Tibial artery (tissue), 4 donors: ENCODE results near the gene METTL2A.
"Not testable (repeated sequence)": the region's sequence is repeated elsewhere in the genome, so short reads cannot be mapped to it uniquely, and the experiment has no call there.

Experiments used
- DNase-seq, 2 donors: peaks; one replicate each; pipeline ENCODE4 v3.0.0-alpha.2; 2019
- H3K27ac ChIP-seq, 2 donors: fragments of 200-600 bp; sonication (generic) in 1 of 2; 1 replicate in 1 of 2; 2 replicates in 1 of 2; pipeline ENCODE4 v1.5.1; 2018 to 2019; ENCODE audit warnings: mild to moderate bottlenecking in 1 of 2
- H3K27me3 ChIP-seq, 2 donors: fragments of 200-600 bp; sonication (generic) in 1 of 2; one replicate each; pipeline versions ENCODE4 v1.5.1 to v1.6.0; 2016 to 2019
- H3K36me3 ChIP-seq, 3 donors: fragments of 200-600 bp; sonication (generic) in 2 of 3; one replicate each; pipeline ENCODE4 v1.5.1; 2016 to 2019; ENCODE audit warnings: mild to moderate bottlenecking in 2 of 3
- H3K4me1 ChIP-seq, 4 donors: fragments of 200-600 bp; sonication (generic) in 2 of 4; 1 replicate in 3 of 4; 2 replicates in 1 of 4; pipeline ENCODE4 v1.5.1; 2016 to 2019
- H3K4me3 ChIP-seq, 2 donors: fragments of 200-600 bp; sonication (generic) in 1 of 2; 1 replicate in 1 of 2; 2 replicates in 1 of 2; pipeline ENCODE4 v1.5.1; 2018 to 2019; ENCODE audit warnings: mild to moderate bottlenecking in 2 of 2
- H3K9me3 ChIP-seq, 3 donors: fragments of 200-600 bp; sonication (generic) in 1 of 3; one replicate each; pipeline ENCODE4 v1.5.1; 2016 to 2019
- intact Hi-C: fragments of 100-400 bp; cut with DNase I; formaldehyde crosslinking; loops from one replicate; pipeline ENCODE4 v1.15.0; 2023; ENCODE audit warnings: low total_unique reads
- TF ChIP-seq, protein P1 (sequence below), 2 experiments: fragments of 200-600 bp in 1 of 2; fragments of 450-650 bp in 1 of 2; IDR thresholded peaks; one replicate each; pipeline ENCODE4 v1.5.1; 2017 to 2019; ENCODE audit warnings: antibody characterized with exemption in 2 of 2, mild to moderate bottlenecking in 1 of 2, moderate library complexity in 1 of 2

The METTL2A gene

DNA sequence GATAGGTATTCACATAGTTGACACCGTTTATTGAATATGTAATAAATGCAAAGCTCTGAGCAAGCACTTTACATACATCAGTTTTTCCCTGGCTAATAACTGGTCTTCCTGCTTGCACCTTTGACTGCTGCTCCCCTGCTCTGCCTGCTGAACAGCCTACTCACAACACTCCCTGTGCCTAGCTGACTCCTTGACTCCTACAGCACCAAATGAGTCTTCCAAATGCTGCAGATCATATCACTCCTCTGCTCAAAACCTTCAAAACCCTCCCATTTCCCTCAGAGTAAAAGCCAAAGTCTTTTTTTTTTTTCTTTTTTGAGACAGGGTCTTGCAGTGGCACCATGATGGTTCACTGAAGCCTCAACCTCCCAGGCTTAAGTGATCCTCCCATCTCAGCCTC, 24.8 kb upstream of the METTL2A start:
- Histone ChIP-seq H3K27ac (no peak overlapping the region), H3K4me3 (no peak overlapping the region), H3K36me3 (no peaks in the 10 kb centered on the region), H3K9me3 (no peaks in the 10 kb centered on the region), H3K4me1 (no peaks in the 10 kb centered on the region), H3K27me3 (no peaks in the 10 kb centered on the region)
- intact Hi-C loops, result no loop called here
- DNase-seq, result no peak
- TF ChIP-seq, protein P1, sequence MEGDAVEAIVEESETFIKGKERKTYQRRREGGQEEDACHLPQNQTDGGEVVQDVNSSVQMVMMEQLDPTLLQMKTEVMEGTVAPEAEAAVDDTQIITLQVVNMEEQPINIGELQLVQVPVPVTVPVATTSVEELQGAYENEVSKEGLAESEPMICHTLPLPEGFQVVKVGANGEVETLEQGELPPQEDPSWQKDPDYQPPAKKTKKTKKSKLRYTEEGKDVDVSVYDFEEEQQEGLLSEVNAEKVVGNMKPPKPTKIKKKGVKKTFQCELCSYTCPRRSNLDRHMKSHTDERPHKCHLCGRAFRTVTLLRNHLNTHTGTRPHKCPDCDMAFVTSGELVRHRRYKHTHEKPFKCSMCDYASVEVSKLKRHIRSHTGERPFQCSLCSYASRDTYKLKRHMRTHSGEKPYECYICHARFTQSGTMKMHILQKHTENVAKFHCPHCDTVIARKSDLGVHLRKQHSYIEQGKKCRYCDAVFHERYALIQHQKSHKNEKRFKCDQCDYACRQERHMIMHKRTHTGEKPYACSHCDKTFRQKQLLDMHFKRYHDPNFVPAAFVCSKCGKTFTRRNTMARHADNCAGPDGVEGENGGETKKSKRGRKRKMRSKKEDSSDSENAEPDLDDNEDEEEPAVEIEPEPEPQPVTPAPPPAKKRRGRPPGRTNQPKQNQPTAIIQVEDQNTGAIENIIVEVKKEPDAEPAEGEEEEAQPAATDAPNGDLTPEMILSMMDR (IDR thresholded peaks at IDR 0.05), result no peak

DNA sequence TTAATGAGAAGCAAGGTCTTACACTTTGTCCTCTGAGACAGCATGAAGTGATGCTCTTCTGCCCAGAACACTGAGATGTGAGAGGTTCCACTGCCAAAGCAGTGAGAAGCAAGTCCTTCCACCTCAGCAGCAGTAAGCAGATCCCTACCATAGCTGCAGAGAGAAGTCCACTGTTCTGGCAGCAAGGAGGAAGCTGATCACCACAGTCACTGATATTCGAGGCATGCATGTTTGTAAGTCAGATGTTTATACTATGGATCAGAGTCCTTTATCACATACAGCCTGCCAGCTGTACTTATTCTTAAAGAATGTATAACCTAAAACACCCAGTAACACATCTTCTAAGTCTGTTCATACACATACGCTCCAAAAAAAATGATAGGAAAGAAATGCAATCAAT, 18.2 kb upstream of the METTL2A start:
- TF ChIP-seq, protein P1 (IDR thresholded peaks at IDR 0.05), result no peak
- H3K4me3 ChIP-seq, result no peak overlapping the region
- DNase-seq, result no peak
- H3K36me3 ChIP-seq, result no peaks in the 10 kb centered on the region
- no peaks in the 10 kb centered on the region for H3K9me3 ChIP-seq
- H3K4me1 ChIP-seq, result peaks cover 0 to 7% (median 0%) of the 10 kb centered on the region in 4 donors
- intact Hi-C loops, result no loop called here
- H3K27ac ChIP-seq, result no peak overlapping the region
- no peaks in the 10 kb centered on the region for H3K27me3 ChIP-seq

DNA sequence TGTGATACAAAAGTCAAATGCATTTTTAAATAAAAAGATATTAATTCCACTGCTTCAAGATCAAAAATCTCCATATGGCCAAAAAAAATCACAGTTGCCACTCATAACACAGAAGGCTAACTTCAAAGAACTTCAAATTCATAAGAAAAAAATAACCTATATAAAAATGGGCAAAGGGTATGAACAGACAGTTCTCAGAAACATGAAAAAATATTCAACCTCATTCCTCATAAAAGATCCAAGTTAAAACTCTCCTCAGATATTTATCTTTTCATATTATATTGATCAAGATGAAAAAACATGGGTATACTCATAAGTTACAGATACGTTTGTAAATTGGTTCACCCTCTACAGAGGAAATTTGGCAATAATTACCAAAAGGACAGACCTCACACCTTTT, 10.6 kb upstream of the METTL2A start:
- H3K27me3 ChIP-seq, DNase-seq, intact Hi-C loops, H3K9me3 ChIP-seq, H3K27ac ChIP-seq, H3K4me1 ChIP-seq, H3K4me3 ChIP-seq, H3K36me3 ChIP-seq: not testable (repeated sequence)

DNA sequence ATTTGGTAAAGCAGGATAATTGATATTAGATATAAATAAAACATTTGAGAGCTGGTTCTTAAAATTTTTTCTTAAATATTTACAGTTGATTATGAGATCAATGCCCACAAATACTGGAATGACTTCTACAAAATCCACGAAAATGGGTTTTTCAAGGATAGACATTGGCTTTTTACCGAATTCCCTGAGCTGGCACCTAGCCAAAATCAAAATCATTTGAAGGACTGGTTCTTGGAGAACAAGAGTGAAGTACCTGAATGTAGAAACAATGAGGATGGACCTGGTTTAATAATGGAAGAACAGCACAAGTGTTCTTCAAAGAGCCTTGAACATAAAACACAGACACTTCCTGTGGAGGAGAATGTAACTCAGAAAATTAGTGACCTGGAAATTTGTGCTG, 2.5 kb downstream of the METTL2A start:
- H3K4me1 ChIP-seq, result peaks cover 0 to 14% (median 7%) of the 10 kb centered on the region in 4 donors
- H3K9me3 ChIP-seq, H3K27ac ChIP-seq, H3K27me3 ChIP-seq, intact Hi-C loops, H3K4me3 ChIP-seq, DNase-seq: not testable (repeated sequence)
- H3K36me3 ChIP-seq, result peaks cover 6 to 44% (median 25%) of the 10 kb centered on the region in 3 donors

DNA sequence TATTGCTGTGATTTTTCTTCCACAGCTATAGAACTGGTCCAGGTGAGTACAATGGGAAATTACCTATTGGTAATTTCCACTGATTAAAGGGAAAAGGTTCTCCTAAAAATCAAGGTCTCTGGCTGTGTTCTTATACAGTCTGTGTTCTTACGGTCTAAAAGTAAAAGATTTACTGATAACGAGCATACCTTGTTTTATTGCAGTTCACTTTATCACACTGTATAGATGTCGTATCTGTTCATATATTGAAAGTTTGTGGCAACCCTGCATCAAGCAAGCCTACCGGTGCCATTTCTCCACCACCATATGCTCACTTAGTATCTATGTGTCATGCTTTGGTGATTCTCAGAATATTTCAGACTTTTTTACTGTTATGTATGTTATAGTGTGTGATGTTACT, 11.6 kb downstream of the METTL2A start:
- H3K27me3 ChIP-seq, H3K4me3 ChIP-seq, H3K4me1 ChIP-seq, intact Hi-C loops, H3K9me3 ChIP-seq, DNase-seq, H3K27ac ChIP-seq: not testable (repeated sequence)
- H3K36me3 ChIP-seq, result peaks cover 10 to 56% (median 29%) of the 10 kb centered on the region in 3 donors

DNA sequence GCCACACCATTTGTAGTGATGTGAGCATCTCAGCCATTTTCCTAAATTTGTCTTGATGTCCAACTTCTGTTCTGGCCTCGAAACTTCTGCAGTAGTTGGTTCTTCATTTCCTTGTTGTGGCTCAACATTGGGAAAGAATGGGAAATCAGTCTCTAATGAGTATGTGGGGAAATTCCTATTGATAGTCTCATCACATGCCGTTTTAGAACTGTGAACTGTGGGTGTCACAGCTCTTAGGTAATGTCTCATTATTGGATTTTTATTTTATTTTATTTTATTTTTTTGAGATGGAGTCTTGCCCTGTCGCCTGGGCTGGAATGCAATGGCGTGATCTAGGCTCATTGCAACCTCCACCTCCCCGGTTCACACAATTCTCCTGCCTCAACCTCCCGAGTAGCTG, 17.5 kb downstream of the METTL2A start:
- H3K9me3 ChIP-seq, DNase-seq, H3K4me1 ChIP-seq, H3K27me3 ChIP-seq, H3K27ac ChIP-seq, intact Hi-C loops, H3K4me3 ChIP-seq: not testable (repeated sequence)
- H3K36me3 ChIP-seq, result peaks cover 44 to 66% (median 64%) of the 10 kb centered on the region in 3 donors

DNA sequence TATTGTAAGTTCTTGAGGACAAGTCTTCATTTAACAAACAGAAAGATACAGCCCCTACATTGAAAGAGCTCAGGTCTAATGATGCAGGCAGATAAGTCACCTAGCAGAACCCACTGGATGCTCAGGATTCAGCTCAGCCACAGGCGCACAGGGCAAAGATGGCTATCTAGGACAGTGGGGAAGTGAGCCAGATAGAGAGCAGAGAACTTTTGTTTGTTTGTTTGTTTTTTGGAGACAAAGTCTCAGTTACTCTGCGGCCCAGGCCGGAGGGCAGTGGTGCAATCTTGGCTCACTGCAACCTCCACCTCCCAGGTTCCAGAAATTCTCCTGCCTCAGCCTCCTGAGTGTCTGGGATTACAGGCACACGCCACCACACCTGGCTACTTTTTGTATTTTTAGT, 20.4 kb downstream of the METTL2A start:
- no peak overlapping the region for H3K27ac ChIP-seq
- no peaks in the 10 kb centered on the region for H3K9me3 ChIP-seq
- no peaks in the 10 kb centered on the region for H3K4me1 ChIP-seq
- H3K36me3 ChIP-seq, result peaks cover 70 to 87% (median 84%) of the 10 kb centered on the region in 3 donors
- no peak overlapping the region for H3K4me3 ChIP-seq
- TF ChIP-seq, protein P1 (IDR thresholded peaks at IDR 0.05), result no peak
- DNase-seq, result no peak
- intact Hi-C loops, result no loop called here
- no peaks in the 10 kb centered on the region for H3K27me3 ChIP-seq

DNA sequence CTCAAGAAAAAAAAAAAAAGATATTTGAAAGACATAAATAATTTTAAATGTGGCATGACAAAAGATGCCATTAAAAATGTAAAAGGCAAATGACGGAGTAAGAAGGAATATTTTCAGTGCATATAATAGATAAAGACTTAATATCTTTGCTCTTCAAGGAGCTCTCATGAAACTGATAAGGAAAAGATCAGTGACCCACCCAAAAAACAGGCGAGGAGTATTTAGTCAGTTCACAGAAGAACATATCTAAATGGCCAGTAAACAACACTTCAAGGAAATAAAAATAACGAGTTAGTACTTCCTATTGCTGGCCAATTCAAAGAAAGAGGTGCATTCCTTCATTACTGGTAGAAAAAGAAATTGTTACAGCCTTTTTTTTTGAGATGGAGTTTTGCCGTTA, 22.1 kb downstream of the METTL2A start:
- H3K27ac ChIP-seq, intact Hi-C loops, H3K9me3 ChIP-seq, H3K4me3 ChIP-seq, H3K4me1 ChIP-seq, H3K27me3 ChIP-seq, DNase-seq: not testable (repeated sequence)
- H3K36me3 ChIP-seq, result peaks cover 71 to 88% (median 75%) of the 10 kb centered on the region in 3 donors

DNA sequence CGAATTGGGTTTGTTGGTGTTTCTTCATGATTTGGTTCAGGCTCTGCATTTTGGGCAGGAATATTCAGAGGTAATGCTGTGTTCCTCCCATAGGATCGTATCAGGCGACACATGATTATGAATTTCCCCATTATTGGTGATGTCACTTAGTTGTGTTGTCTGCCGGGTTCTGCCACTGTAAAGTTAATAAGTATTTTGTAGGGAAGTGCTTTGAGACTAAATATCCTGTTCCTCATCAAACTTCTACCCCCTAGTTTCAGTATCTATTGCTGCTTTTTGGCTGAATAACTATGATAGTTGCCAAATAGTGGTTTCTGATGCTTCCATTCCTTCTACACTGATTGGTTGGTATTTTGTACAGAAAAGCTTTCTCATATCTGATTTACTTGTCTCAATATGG, 28.5 kb downstream of the METTL2A start:
- intact Hi-C loops, H3K9me3 ChIP-seq, H3K27me3 ChIP-seq, H3K4me1 ChIP-seq, DNase-seq, H3K27ac ChIP-seq, H3K4me3 ChIP-seq: not testable (repeated sequence)
- H3K36me3 ChIP-seq, result peaks cover 16 to 26% (median 21%) of the 10 kb centered on the region in 3 donors

DNA sequence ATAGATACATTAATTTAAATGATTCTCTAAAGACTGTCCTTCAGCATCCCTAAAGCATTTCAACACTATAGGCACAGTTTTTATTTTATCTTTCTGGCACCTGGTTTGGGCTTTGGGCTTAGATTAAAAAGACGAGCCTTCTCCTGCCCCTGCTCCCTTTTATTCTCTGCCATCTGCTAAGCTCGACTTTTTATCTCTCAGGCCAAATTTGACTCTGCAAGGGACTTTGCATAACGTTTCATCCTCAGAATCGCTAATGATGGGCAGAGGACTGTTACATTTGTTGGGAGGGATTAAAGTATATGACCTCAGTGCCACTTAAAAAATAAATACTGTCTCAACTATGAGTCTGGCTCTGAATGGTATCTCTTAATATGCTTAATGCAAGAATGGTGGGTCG, 29.3 kb downstream of the METTL2A start:
- H3K4me3 ChIP-seq, H3K4me1 ChIP-seq, H3K27ac ChIP-seq, DNase-seq, intact Hi-C loops, H3K9me3 ChIP-seq, H3K27me3 ChIP-seq: not testable (repeated sequence)
- H3K36me3 ChIP-seq, result peaks cover 8 to 17% (median 14%) of the 10 kb centered on the region in 3 donors

DNA sequence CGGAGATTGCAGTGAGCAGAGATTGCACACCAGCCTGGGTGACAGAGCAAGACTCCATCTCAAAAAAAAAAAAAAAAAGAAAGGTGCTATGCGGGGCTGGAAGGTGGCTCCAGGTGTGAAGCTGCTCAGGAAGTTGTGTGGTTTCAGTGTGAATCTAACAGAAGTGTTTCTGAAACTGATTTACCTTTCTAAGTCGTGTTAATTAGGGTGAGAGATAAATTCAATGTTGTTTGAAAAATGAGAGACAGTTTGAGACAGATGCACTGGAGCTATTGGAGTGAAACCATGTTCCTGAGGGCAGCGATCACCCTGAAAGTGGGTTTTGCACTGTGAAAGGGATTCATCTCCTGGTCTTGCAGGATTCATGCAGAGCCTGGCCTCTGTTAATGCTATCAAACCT, 30.0 kb downstream of the METTL2A start:
- H3K27ac ChIP-seq, H3K4me1 ChIP-seq, intact Hi-C loops, H3K4me3 ChIP-seq, H3K27me3 ChIP-seq, H3K9me3 ChIP-seq, DNase-seq: not testable (repeated sequence)
- H3K36me3 ChIP-seq, result peaks cover 2 to 11% (median 7%) of the 10 kb centered on the region in 3 donors

DNA sequence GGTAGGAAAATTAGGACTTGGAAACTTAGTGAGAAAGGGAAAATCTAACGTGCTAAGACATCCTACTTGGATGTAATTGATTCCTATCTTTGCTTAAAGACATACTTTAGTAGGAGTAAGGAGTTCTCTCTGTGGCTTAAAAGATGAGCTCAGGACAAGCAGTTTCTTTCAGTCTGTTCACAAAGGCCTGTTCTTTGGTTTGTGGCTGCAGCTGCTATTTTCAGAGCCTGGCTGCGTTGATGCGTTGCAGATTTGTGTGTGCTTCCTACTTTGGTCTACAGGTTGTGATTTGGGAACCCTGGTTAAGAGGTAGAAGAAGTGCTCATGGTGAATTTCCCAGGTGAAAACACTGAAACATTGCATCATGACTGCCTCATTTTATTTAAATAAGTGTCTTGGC, 30.4 kb downstream of the METTL2A start:
- H3K4me1 ChIP-seq, H3K36me3 ChIP-seq, H3K4me3 ChIP-seq, H3K9me3 ChIP-seq, DNase-seq, H3K27ac ChIP-seq, H3K27me3 ChIP-seq, intact Hi-C loops: not testable (repeated sequence)
